Measurements from ENCODE around the gene WBP2NL. TPM values are rescaled to one million over a fixed set of nuclear protein-coding genes. Genes with fewer than 3 reads are reported as not detected.

Gene WBP2NL
- total RNA-seq, 2 donors from 2014 or later, result not detected

DNA sequence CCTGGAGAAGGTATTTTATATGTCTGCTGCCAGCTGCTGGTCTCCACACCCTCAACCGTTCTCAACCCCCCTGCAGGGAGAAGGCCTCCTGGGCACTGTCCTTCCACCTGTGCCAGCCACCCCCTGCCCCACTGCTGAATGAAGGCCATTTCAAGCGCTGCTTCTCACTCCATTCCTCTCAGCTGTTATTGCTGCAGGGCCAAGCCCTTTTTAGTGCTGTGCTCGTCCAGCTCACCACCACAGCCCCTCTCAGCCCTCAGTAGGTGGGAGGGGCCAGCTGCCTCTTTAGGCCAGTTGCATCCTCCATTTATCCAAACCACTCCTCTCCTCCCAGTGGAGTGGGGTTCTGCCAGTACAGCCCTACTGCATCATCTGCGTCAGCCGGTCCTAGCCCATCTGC, 1.8 kb upstream of the WBP2NL start:
- H3K9me3 ChIP-seq (ENCODE audit: control insufficient read depth, low read length), result no peaks in the 10 kb centered on the region
- Mint-ChIP-seq H3K27ac (no peak overlapping the region), H3K4me3 (no peak overlapping the region), H3K36me3 (ENCODE audit: low read depth) (no peaks in the 10 kb centered on the region), H3K27me3 (ENCODE audit: insufficient read depth) (peaks cover 9% of the 10 kb centered on the region), H3K9me3 (no peaks in the 10 kb centered on the region), H3K4me1 (no peaks in the 10 kb centered on the region)
- H3K27ac ChIP-seq (ENCODE audit: low read depth, low read length), result no peak overlapping the region
- no peaks in the 10 kb centered on the region for H3K4me1 ChIP-seq (ENCODE audit: control insufficient read depth, insufficient read depth, low read length)
- H3K4me3 ChIP-seq (ENCODE audit: low read length), result no peak overlapping the region
- no peaks in the 10 kb centered on the region for H3K36me3 ChIP-seq (ENCODE audit: control insufficient read depth, insufficient read depth, low read length)
- DNase-seq, result peak; percentile 34
- WGBS, 2 experiments (ENCODE audit: insufficient coverage in 1 of 2, insufficient read length in 1 of 2), result 83 to 87% methylated on average over 4 to 5 of the region's 5 CpGs
- H3K9ac ChIP-seq (ENCODE audit: extremely low read depth, low read length, poor library complexity, severe bottlenecking), result no peak overlapping the region
- TF ChIP-seq, protein P1, sequence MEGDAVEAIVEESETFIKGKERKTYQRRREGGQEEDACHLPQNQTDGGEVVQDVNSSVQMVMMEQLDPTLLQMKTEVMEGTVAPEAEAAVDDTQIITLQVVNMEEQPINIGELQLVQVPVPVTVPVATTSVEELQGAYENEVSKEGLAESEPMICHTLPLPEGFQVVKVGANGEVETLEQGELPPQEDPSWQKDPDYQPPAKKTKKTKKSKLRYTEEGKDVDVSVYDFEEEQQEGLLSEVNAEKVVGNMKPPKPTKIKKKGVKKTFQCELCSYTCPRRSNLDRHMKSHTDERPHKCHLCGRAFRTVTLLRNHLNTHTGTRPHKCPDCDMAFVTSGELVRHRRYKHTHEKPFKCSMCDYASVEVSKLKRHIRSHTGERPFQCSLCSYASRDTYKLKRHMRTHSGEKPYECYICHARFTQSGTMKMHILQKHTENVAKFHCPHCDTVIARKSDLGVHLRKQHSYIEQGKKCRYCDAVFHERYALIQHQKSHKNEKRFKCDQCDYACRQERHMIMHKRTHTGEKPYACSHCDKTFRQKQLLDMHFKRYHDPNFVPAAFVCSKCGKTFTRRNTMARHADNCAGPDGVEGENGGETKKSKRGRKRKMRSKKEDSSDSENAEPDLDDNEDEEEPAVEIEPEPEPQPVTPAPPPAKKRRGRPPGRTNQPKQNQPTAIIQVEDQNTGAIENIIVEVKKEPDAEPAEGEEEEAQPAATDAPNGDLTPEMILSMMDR (conservative IDR thresholded peaks at IDR 0.05), result no peak
- H3K27me3 ChIP-seq (ENCODE audit: control insufficient read depth, insufficient read depth, low read length, poor library complexity, severe bottlenecking), result no peaks in the 10 kb centered on the region

DNA sequence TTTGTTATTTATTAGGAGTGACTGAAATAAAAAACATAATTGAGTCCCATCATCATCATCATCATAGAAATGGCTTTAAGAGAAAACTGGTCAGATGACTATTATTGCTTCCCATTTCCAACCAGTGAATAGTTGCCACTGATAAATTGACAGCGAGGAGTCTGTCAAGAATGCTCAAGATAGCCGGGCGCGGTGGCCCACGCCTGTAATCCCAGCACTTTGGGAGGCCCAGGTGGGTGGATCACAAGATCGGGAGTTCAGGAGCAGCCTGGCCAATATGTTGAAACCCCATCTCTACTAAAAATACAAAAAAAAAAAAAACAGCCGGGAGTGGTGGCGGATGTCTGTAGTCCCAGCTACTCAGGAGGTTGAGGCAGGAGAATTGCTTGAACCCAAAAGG, 1.9 kb downstream of the WBP2NL start:
- Mint-ChIP-seq H3K36me3 (ENCODE audit: low read depth) (no peaks in the 10 kb centered on the region), H3K4me3 (no peak overlapping the region), H3K4me1 (no peaks in the 10 kb centered on the region), H3K27ac (no peak overlapping the region), H3K27me3 (ENCODE audit: insufficient read depth) (peaks cover 14% of the 10 kb centered on the region), H3K9me3 (no peaks in the 10 kb centered on the region)
- H3K4me3 ChIP-seq (ENCODE audit: low read length), result no peak overlapping the region
- no peak overlapping the region for H3K27ac ChIP-seq (ENCODE audit: low read depth, low read length)
- 91 to 98% methylated on average over 7 to 8 of the region's 8 CpGs for WGBS, 2 experiments (ENCODE audit: insufficient coverage in 1 of 2, insufficient read length in 1 of 2)
- DNase-seq, result peak; percentile 13
- H3K4me1 ChIP-seq (ENCODE audit: control insufficient read depth, insufficient read depth, low read length), result no peaks in the 10 kb centered on the region
- H3K9me3 ChIP-seq (ENCODE audit: control insufficient read depth, low read length), result no peaks in the 10 kb centered on the region
- no peaks in the 10 kb centered on the region for H3K27me3 ChIP-seq (ENCODE audit: control insufficient read depth, insufficient read depth, low read length, poor library complexity, severe bottlenecking)
- no peak overlapping the region for H3K9ac ChIP-seq (ENCODE audit: extremely low read depth, low read length, poor library complexity, severe bottlenecking)
- TF ChIP-seq, protein P1 (conservative IDR thresholded peaks at IDR 0.05), result no peak
- H3K36me3 ChIP-seq (ENCODE audit: control insufficient read depth, insufficient read depth, low read length), result no peaks in the 10 kb centered on the region

DNA sequence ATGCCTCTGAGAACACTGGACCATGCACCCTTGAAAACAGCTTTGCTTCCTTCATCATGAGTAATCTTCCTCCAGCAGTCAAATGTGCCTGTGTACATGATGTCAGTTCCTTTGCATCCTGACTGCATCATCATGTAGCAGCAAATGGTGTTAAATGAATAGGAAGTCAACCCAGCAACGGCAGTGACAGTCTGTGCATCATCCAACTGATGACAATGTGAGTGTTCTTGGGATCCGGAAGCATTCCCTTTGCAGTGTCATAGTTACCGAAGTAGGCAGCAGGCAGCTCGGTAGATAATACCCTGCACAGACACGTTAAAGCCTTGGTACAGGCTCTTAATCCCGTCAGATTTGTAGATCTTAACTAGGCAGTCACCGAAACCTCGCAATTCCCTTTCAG, 2.5 kb downstream of the WBP2NL start:
- 78% methylated on average over 8 of the region's 8 CpGs for WGBS, 2 experiments (ENCODE audit: insufficient coverage in 1 of 2, insufficient read length in 1 of 2)
- no peak overlapping the region for H3K4me3 ChIP-seq (ENCODE audit: low read length)
- TF ChIP-seq, protein P1 (conservative IDR thresholded peaks at IDR 0.05), result no peak
- H3K27me3 ChIP-seq (ENCODE audit: control insufficient read depth, insufficient read depth, low read length, poor library complexity, severe bottlenecking), result no peaks in the 10 kb centered on the region
- H3K9ac ChIP-seq (ENCODE audit: extremely low read depth, low read length, poor library complexity, severe bottlenecking), result no peak overlapping the region
- Mint-ChIP-seq H3K27ac (no peak overlapping the region), H3K27me3 (ENCODE audit: insufficient read depth) (peaks cover 14% of the 10 kb centered on the region), H3K4me3 (no peak overlapping the region), H3K4me1 (no peaks in the 10 kb centered on the region), H3K9me3 (no peaks in the 10 kb centered on the region), H3K36me3 (ENCODE audit: low read depth) (no peaks in the 10 kb centered on the region)
- no peak overlapping the region for H3K27ac ChIP-seq (ENCODE audit: low read depth, low read length)
- H3K4me1 ChIP-seq (ENCODE audit: control insufficient read depth, insufficient read depth, low read length), result no peaks in the 10 kb centered on the region
- DNase-seq, result peak; percentile 26
- no peaks in the 10 kb centered on the region for H3K9me3 ChIP-seq (ENCODE audit: control insufficient read depth, low read length)
- H3K36me3 ChIP-seq (ENCODE audit: control insufficient read depth, insufficient read depth, low read length), result no peaks in the 10 kb centered on the region

Data from endodermal cell (in vitro differentiated cells).